ENCODE results near the gene THSD7B.

Gene THSD7B

DNA sequence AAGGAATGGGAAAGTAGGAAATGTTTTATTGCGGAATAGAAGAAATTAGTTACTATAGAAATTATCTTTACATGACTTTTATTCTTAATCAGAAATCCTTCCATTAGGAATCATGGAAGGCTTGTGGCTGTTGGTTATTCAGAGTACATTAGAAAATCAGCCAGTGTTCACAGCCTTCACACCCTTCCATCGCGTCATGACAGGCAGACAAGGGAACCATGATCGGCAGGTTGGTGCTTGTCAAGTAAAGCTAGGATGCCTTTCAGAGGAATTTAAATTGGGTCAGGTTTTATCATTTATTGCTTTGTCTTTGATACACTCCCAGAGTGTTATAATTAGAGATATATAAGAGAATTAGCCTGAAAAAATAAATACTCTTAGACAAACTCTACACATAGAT lies 400.6 kb downstream of the THSD7B start:
- H3K27ac ChIP-seq = no peak overlapping the region
- TF ChIP-seq CTCF (IDR thresholded peaks at IDR 0.05) (no peak), ZFX (IDR thresholded peaks at IDR 0.05; ENCODE audit: borderline replicate concordance) (no peak)

DNA sequence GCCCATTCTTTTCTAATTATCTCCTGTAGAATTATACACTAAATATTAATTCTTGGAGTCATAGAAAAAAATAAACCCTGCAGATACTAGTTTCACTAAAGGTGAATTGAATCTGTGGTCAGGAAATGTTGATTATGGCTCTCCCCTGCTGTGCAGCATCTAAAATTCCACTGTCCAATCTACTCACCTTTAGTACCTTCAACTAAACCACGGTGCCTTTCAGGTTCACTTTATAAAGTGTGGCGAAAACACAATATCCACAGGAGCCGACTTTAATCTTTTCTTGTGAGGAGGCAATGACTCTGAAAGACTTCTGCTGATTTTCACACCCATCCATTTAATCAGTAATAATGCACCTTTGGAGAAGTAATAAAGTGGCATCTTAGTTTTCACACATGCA lies 402.3 kb downstream of the THSD7B start:
- no peak overlapping the region for H3K27ac ChIP-seq
- no peak for TF ChIP-seq ZFX (IDR thresholded peaks at IDR 0.05; ENCODE audit: borderline replicate concordance)
- no peak for TF ChIP-seq CTCF (IDR thresholded peaks at IDR 0.05)

DNA sequence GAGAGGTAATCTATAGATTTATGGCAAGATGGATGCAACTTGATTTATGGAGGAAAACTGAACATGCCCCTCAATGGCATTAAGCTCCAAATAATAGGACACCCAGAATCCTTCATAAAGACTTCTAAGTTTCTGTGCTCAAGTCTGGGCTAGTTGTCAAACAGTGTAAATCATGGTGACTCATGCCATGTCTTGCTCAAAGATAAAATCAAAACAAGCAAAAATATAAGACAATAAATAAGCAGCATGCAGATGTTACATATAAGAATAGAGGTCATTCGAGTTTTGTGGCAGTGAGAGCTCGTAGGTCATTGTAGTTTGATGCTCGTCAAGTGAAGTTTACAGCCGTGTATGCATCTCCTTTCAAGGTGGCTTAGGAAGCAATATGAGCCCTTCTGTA lies 403.2 kb downstream of the THSD7B start:
- H3K27ac ChIP-seq = no peak overlapping the region
- TF ChIP-seq CTCF (IDR thresholded peaks at IDR 0.05) (no peak), ZFX (IDR thresholded peaks at IDR 0.05; ENCODE audit: borderline replicate concordance) (no peak)

- TF ChIP-seq ZFX (IDR thresholded peaks at IDR 0.05; ENCODE audit: borderline replicate concordance) (no peak), CTCF (IDR thresholded peaks at IDR 0.05) (no peak)
- H3K27ac ChIP-seq = no peak overlapping the region
These were observed 406.8 kb downstream of the THSD7B start for GRCh38 chr2:137172162-137172561.

- TF ChIP-seq CTCF (IDR thresholded peaks at IDR 0.05) = peak; percentile 14; the same call in 1 of the 2 replicates
- no peak for TF ChIP-seq ZFX (IDR thresholded peaks at IDR 0.05; ENCODE audit: borderline replicate concordance)
- H3K27ac ChIP-seq = no peak overlapping the region
These were observed 408.1 kb downstream of the THSD7B start for GRCh38 chr2:137173463-137173862.

- TF ChIP-seq ZFX (IDR thresholded peaks at IDR 0.05; ENCODE audit: borderline replicate concordance) (no peak), CTCF (IDR thresholded peaks at IDR 0.05) (no peak)
- no peak overlapping the region for H3K27ac ChIP-seq
These were observed 409.9 kb downstream of the THSD7B start for GRCh38 chr2:137175246-137175645.

- no peak for TF ChIP-seq CTCF (IDR thresholded peaks at IDR 0.05)
- H3K27ac ChIP-seq = no peak overlapping the region
These were observed 413.6 kb downstream of the THSD7B start for GRCh38 chr2:137178951-137179377.
